ENCODE results near the gene NTRK3.

GRCh38 chr15:87986776-87987175, 269.8 kb downstream of the NTRK3 start:
- no peak for TF ChIP-seq SUZ12 (IDR thresholded peaks at IDR 0.05; ENCODE audit: low read depth, low read length)
- no peak for TF ChIP-seq CTCF (CRISPR knock-in tag; IDR thresholded peaks at IDR 0.05)
- TF ChIP-seq RFX1 (IDR thresholded peaks at IDR 0.05), result no peak
- no peak for TF ChIP-seq ZNF3 (CRISPR knock-in tag; IDR thresholded peaks at IDR 0.05)
- TF ChIP-seq ZNF513 (CRISPR knock-in tag; conservative IDR thresholded peaks at IDR 0.05), result no peak
- TF ChIP-seq FOXP1 (IDR thresholded peaks at IDR 0.05), result no peak
- no peak for TF ChIP-seq FOXP1 (CRISPR knock-in tag; IDR thresholded peaks at IDR 0.05)
- no peak for TF ChIP-seq HMG20B (CRISPR knock-in tag; conservative IDR thresholded peaks at IDR 0.05)
- no peak for TF ChIP-seq USF2 (IDR thresholded peaks at IDR 0.05; ENCODE audit: low read depth, low read length)
- no peak for TF ChIP-seq USF2 (CRISPR knock-in tag; IDR thresholded peaks at IDR 0.05; ENCODE audit: borderline replicate concordance)
- no peak for TF ChIP-seq JUN (CRISPR knock-in tag; IDR thresholded peaks at IDR 0.05)
- TF ChIP-seq EZH2 (conservative IDR thresholded peaks at IDR 0.05; ENCODE audit: low read depth, low read length), result no peak
